Measurements from ENCODE around the gene AHDC1.

The AHDC1 gene

GRCh38 chr1:27572679-27573426 is 31.1 kb downstream of the AHDC1 start:
- no peak for DNase-seq
- intact Hi-C loops (cut with DNase I) = no loop called here

DNA sequence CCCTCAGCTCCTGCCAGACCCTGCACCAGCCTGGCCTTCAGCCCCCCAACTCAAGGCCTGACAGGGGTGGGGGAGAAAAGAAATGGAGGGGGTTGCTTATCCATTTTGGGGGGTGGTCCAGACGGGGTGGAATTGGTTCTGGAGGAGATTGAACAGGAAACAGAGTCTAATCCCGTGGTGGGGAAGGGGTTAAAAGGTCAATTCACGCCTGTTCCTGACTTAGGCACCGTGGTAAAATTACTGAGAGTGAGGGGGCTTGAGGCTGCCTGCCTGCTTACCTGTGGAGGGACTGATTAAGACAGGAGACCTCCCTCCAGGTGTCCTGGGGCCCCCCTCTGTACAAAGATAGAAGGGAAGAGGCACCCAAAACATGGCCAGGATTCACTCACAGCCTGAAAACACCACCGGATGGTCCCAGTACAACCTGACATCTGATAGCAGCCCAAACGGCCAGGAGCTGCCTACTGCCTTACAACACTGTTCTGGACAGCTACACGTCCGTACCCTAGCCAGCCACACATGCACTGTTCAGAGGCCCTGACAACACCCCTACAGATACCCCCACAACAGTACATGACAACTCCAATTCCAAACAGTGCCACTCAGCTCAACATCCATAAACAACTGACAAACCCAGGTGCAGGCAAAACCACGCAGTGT is 31.8 kb downstream of the AHDC1 start:
- intact Hi-C loops (cut with DNase I) = no loop called here
- DNase-seq = no peak

DNA sequence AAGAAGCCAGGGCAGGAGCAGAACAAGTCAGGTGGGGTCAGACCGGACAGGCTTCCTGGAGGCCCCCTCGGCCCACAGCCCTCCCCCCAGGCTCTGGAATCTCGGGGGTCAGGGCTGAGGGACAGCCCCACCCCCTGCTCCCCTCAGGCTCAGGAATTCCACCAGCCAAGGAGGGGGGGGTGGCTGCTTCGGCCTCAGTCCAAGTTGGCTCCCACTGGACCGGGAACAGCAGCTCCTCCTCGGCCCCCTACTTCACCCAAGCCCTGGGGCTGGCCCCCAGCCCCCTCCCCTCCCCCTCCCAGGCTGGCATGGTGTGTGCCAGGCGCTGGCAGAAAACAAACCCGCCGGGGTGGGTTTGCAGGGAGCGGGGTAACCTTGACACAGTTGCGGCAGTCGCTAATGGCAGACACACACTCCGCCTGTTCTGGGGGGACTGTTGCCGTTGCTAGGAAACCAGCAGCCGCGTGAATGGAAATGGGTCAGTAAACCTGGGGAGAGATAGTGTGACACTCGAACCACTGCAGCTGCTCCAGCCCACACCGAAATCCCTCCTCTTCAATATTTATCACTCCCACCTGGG is 32.4 kb downstream of the AHDC1 start:
- intact Hi-C loops (cut with DNase I) = no loop called here

GRCh38 chr1:27570784-27571183 is 33.2 kb downstream of the AHDC1 start:
- no peak for DNase-seq
- intact Hi-C loops (cut with DNase I) = no loop called here

More for the DNA sequence above, 32.4 kb downstream of the AHDC1 start:
- peak in 8 of 42 donors; percentile 33 to 72 (median 61) for DNase-seq

- intact Hi-C loops (cut with DNase I) = no loop called here
- no peak for DNase-seq
These were observed 33.6 kb downstream of the AHDC1 start for GRCh38 chr1:27570356-27570755.

DNA sequence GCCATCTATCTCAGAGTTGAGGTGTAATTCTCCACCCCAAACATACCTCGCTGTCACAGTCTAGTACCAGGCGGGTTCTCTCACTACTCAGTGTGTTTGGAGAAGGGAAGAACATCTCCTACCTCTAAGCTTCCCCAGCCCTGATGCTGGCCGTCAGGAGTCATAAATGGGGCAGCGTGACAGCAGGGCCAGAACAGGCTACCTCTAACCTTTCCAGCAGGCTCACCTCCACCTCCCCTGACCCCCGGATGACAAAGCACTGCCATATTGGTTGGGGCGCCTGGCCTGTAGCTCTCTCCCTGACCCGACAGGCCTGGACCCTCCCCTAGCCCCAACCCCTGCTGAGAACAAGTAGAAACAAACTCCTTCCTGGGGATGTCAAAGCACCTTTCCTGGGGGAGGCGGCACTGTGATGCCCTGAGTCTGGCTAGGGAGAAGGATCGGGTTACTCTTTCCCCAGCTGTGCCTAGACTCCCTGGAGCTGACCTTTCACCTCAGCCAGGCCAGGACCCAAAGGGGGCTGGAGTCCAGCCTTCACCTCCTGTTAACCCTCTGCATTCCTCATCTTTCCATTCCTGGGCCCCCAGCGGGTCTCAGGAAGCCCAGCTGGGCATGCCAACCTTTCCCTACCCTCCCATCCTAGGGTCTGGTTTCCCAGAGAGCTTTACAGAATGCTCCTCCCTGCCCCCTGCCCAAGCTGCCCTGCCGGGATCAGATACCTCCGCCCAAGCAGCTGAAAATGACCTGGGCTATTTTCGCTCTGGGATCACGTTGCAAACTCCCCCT is 34.2 kb downstream of the AHDC1 start:
- intact Hi-C loops (cut with DNase I) = no loop called here
- no peak for DNase-seq

- no peak for DNase-seq
- intact Hi-C loops (cut with DNase I) = no loop called here
These were observed 34.9 kb downstream of the AHDC1 start for GRCh38 chr1:27569088-27569460.

DNA sequence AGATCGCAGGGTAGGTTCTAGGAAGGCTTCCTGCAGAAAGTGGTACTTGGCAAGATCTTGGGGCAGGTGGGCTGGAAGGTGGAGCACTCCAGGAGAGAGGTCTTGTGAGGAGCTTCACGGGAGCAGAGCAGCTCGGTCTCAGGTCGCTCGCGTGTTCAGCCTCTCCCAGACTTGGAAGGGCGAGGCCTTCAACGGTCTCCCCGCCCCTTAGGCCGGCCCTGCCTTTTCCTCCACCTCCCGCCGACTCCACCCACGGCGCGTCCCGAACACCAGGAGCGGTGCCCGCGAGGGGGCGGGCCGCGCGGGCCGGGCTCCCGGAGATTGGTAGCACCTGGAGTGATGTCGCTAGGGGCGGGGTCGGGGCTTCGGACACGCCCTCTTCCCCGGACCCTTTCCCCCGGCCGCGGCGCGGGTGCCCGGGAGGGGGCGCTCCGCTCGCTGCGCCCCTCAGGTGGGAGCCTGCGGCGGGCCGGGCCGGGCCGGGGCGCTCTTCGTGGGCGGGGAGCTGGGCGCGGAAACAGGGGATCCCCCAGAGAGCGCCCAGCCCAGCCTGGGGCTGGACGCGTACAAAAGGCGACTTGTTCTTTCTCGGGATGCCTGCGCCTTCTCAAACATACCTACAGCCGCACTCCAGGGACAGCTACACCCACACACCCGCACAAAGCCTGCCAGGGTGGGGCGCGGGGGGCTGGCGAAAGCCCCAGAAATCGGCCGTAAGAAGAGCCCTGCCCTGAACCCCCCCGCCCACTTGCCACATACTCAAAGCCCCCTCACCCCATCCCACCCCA is 35.5 kb downstream of the AHDC1 start:
- intact Hi-C loops (cut with DNase I) = no loop called here
- DNase-seq = peak in 41 of 42 donors; percentile 55 to 91 (median 76)

DNA sequence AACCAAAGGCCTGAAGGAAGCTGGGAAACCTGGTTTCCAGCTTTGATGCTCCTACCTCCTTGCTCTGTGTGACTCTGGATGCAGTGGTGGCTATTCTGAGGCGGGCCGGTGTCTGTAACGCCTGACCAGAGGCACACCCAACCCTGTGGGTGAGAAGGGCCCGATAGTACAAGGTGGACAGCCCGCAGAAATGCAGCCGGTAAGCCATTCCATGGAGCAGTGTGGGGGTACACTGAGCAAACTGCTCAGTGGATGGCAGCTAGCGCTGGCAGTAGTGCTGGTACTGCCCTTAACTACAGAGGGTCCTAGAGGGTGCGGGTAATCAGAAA is 36.0 kb downstream of the AHDC1 start:
- intact Hi-C loops (cut with DNase I) = no loop called here
- no peak for DNase-seq

- intact Hi-C loops (cut with DNase I) = no loop called here
- DNase-seq = peak in 2 of 42 donors; percentile 36 to 40
These were observed 36.8 kb downstream of the AHDC1 start for GRCh38 chr1:27567146-27567526.

DNA sequence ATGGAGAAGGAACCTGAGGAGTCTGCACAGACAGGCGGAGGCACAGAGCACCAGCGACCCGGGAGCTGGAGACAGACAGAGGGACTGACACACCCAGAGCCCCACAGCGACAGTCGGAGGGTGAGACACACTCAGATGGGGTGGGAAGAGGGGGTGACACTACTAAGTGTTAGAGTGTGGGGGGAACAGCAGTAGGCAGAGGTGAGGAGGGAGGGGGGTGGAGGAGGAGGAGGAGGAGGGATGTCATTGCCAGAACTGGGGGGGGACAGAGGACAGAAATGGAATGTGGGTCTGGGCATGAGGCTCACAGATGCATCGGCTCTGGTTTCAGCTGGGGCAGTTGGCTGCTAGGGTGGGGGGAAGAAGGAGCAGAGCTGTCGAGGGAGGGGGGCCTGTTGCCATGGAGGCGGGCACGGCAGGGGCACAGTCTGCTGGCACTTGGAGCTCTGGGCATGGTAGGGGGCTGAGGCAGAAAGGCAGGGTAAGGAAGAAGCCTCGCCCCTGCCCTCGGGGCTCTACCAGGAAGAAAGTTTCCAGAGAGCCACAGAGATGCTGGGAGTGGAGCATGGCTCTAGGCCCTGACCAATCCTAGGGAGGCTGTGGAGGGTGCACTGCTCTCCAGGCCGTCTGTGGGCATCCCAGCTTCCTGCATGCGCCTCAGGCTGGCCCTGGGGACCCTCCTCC is 37.3 kb downstream of the AHDC1 start:
- peak in 9 of 42 donors; percentile 30 to 74 (median 56) for DNase-seq
- intact Hi-C loops (cut with DNase I) = no loop called here

DNA sequence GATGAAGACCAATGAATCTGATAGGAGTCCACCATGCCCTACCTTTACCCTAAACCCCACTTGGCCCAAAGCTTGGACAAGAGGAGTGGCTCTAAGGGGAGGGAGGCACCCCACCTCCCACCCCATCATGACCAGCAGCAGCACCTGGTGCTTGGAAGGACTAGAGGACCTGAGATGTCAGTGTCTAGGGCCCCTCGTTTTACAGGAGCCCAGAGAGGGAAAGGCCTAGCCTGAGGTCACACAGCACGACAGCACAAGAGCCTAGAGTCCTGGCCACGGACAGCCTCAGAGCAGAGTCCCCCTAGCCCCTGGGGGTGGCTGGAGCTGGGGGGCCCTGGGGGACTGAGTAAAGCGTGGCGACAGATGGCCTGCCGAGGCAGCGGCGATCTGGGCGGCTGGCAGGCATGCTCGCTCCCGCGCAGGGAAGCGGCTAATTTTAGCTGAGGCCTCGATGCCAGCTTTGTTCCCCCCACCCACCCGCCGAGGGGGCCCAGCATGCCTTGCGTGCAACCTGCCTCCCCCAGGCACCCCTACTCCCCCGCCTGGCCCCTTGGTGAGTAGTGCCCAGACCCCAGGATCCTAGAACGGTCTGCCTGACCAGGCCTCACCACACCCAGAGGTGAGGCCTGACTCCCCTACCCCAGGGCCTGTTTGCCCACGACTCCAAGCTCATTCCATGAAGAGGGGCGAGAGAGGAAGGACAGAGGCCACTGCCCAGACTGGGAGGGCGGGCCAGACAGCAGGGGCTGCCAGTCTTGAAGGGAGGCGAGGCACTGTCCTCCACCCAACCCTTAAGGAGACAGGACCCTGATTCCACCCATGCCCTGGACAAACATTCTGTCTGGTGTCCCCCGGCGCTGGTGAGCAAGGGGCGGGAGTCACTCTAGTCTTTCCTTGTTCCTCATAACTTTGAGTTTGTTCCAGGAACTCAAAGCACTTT is 39.0 kb downstream of the AHDC1 start:
- peak in 12 of 42 donors; percentile 34 to 70 (median 58) for DNase-seq
- intact Hi-C loops (cut with DNase I) = no loop called here

DNA sequence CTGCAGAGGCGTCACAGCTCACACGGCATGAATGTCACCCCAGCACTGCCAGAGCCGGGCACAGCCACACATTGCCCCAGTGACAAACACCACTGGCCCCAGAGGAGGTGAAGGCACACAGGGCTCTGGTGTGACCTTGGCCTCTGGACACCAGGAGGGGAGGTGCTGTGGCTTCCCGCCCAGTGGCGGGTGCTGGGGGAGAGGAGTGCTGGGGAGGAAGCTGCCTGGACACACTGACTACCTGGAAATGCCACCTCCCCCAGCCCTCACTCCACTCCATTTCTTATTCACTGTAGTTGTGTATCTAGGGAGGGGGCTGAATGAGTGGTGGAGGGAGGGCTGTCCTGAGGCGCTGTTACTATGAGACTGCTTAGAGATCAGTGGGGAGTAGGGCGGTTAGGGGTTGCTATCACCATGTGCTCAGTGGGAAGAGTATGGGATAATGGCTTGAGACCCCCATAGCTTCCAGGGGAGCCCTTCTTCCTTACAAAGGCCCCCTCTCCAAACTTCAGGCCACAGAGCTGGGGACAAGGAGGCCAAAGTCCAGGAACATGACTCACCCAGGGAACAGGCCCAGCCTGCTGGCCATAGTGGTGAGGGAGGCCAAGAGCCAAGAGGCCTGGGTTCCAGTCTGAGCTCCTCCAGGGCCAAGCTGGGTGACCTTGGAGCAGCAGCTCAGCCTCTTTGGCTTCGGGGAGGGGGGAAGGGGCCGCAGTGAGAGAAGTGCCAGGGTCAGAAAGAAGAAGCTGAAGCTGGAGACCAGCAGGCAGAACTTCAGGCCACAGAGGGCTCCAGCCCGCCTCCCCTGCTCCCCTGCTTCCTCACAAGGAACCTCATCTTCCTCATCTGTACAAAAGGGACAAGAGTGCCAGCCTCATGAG is 40.1 kb downstream of the AHDC1 start:
- DNase-seq = peak in 9 of 42 donors; percentile 26 to 86 (median 59)
- intact Hi-C loops (cut with DNase I) = no loop called here

GRCh38 chr1:27563341-27563590 is 40.7 kb downstream of the AHDC1 start:
- intact Hi-C loops (cut with DNase I) = no loop called here
- no peak for DNase-seq

DNA sequence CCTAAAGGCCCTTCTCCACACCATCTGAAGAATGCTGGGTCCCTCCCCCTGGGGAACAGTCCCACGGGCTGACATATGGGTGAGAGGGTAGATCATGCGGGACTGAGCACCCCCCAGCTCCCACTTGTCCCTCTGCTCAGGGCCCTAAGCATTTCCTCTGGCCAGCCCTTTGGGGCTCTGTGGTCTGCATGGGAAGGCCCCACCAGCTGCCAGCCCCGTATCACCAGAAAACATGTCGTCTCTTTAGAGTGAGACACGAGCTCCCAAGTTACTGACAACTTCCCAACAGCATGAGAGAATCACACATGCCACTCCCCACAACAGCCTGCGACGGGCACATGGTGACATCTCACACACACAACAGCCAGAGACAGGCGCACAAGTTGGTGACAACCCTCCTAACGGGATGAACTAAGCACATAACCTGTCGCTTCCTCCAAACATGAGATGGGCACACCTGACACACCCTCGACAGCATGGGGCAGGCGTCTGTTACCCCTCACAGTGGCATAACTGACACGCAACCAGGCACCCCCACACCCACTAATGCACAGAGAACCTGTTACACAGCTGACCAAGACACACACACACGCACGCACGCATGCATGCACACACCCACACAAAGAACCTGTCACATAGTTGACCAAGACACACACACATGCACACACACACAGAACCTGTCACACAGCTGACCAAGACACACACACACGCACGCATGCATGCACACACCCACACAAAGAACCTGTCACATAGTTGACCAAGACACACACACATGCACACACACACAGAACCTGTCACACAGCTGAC is 41.2 kb downstream of the AHDC1 start:
- no peak for DNase-seq
- intact Hi-C loops (cut with DNase I) = no loop called here

- no peak for DNase-seq
- intact Hi-C loops (cut with DNase I) = no loop called here
These were observed 41.9 kb downstream of the AHDC1 start for GRCh38 chr1:27562021-27562420.
